NCI-H82 (cell line): ENCODE results near the gene FAM124B.
"Not testable (repeated sequence)": the region's sequence is repeated elsewhere in the genome, so short reads cannot be mapped to it uniquely, and the experiment has no call there.

Experiments used
- DNase-seq: peaks from one replicate; lab custom pipeline; 2025; lab: John Stamatoyannopoulos, UW

The FAM124B gene

GRCh38 chr2:224413381-224413780 is 11.5 kb upstream of the FAM124B start:
- no peak for DNase-seq

GRCh38 chr2:224412141-224413015 is 10.5 kb upstream of the FAM124B start:
- peak; percentile 50 for DNase-seq

- DNase-seq, result no peak
These were observed 9.1 kb upstream of the FAM124B start for GRCh38 chr2:224410946-224411561.

- DNase-seq, result no peak
These were observed 6.8 kb upstream of the FAM124B start for GRCh38 chr2:224408676-224409075.

GRCh38 chr2:224407241-224407701 is 5.4 kb upstream of the FAM124B start:
- DNase-seq, result no peak

GRCh38 chr2:224405841-224406370 is 4.0 kb upstream of the FAM124B start:
- no peak for DNase-seq

- no peak for DNase-seq
These were observed 3.5 kb upstream of the FAM124B start for GRCh38 chr2:224405412-224405811.

- DNase-seq, result no peak
These were observed 2.9 kb upstream of the FAM124B start for GRCh38 chr2:224404796-224405195.

GRCh38 chr2:224403657-224404056 is 1.8 kb upstream of the FAM124B start:
- DNase-seq, result no peak

- DNase-seq, result no peak
These were observed 848 bp downstream of the FAM124B start for GRCh38 chr2:224400886-224401632.

GRCh38 chr2:224400174-224400810 is 1.6 kb downstream of the FAM124B start:
- DNase-seq, result no peak

- no peak for DNase-seq
These were observed 3.6 kb downstream of the FAM124B start for GRCh38 chr2:224398289-224398688.

GRCh38 chr2:224397100-224397499 is 4.8 kb downstream of the FAM124B start:
- DNase-seq, result not testable (repeated sequence)

GRCh38 chr2:224395620-224396390 is 6.1 kb downstream of the FAM124B start:
- no peak for DNase-seq

GRCh38 chr2:224393157-224393872 is 8.6 kb downstream of the FAM124B start:
- no peak for DNase-seq

- no peak for DNase-seq
These were observed 9.4 kb downstream of the FAM124B start for GRCh38 chr2:224392545-224392944.

- no peak for DNase-seq
These were observed 12.6 kb downstream of the FAM124B start for GRCh38 chr2:224389317-224389716.

- no peak for DNase-seq
These were observed 15.0 kb downstream of the FAM124B start for GRCh38 chr2:224386876-224387275.

- no peak for DNase-seq
These were observed 18.8 kb downstream of the FAM124B start for GRCh38 chr2:224382973-224383555.

- DNase-seq, result not testable (repeated sequence)
These were observed 19.6 kb downstream of the FAM124B start for GRCh38 chr2:224382280-224382647.
